HG02870 (cell line): Measurements from ENCODE around the gene TBCC.

Experiments
- ATAC-seq: cut with Tn5 transposase; IDR thresholded peaks from one replicate; pipeline ENCODE4 v1.9.1; 2021; ENCODE audit warnings: mild to moderate bottlenecking, moderate library complexity; ENCODE audit not compliant: unreplicated experiment

TBCC gene

GRCh38 chr6:42697268-42697655, 48.6 kb downstream of the TBCC start:
- ATAC-seq = no peak

- no peak for ATAC-seq
Observed at GRCh38 chr6:42696526-42697267, 49.2 kb downstream of the TBCC start.

GRCh38 chr6:42694586-42694985, 51.3 kb downstream of the TBCC start:
- no peak for ATAC-seq
